GM03348 (cell line): Measurements from ENCODE around the gene LRRC53.

Experiments used
- DNase-seq: peaks from one replicate; pipeline ENCODE4 v3.0.0; 2012; ENCODE audit warnings: low spot score

The LRRC53 gene

GRCh38 chr1:74430342-74430934 lies 82.0 kb downstream of the LRRC53 start:
- DNase-seq, result no peak

- no peak for DNase-seq
Observed at GRCh38 chr1:74429580-74429979, 82.8 kb downstream of the LRRC53 start.

DNA sequence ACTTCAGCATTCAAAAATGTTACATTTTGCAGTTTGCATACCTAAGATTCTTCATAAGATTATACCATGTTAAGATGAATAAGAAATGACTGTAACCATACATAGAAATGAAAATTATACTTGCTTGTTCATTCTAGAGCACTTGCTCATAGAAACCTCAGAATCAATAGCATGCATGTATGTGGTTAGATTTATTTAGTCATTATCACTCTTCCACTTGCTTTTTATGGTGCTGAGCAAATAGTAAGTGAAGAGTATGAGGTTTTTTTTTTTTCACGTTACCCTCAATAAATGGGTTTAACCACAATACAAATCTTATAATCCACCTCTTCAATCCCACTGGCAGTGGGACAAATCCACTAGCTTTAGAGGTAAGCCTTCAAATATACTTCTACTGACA lies 84.7 kb downstream of the LRRC53 start:
- DNase-seq, result no peak

GRCh38 chr1:74426208-74426937 lies 86.0 kb downstream of the LRRC53 start:
- no peak for DNase-seq

GRCh38 chr1:74425676-74426075 lies 86.7 kb downstream of the LRRC53 start:
- no peak for DNase-seq

- no peak for DNase-seq
Observed at GRCh38 chr1:74423471-74423870, 88.9 kb downstream of the LRRC53 start.

- no peak for DNase-seq
Observed at GRCh38 chr1:74422421-74423292, 89.8 kb downstream of the LRRC53 start.

GRCh38 chr1:74420467-74420866 lies 91.9 kb downstream of the LRRC53 start:
- no peak for DNase-seq
